Measurements from ENCODE around the gene ALPL. TPM values are rescaled to one million over a fixed set of nuclear protein-coding genes. Genes with fewer than 3 reads are reported as not detected.

ALPL gene
- polyA plus RNA-seq, 4 donors: 25.1 to 53.0 (median 33.4) TPM

DNA sequence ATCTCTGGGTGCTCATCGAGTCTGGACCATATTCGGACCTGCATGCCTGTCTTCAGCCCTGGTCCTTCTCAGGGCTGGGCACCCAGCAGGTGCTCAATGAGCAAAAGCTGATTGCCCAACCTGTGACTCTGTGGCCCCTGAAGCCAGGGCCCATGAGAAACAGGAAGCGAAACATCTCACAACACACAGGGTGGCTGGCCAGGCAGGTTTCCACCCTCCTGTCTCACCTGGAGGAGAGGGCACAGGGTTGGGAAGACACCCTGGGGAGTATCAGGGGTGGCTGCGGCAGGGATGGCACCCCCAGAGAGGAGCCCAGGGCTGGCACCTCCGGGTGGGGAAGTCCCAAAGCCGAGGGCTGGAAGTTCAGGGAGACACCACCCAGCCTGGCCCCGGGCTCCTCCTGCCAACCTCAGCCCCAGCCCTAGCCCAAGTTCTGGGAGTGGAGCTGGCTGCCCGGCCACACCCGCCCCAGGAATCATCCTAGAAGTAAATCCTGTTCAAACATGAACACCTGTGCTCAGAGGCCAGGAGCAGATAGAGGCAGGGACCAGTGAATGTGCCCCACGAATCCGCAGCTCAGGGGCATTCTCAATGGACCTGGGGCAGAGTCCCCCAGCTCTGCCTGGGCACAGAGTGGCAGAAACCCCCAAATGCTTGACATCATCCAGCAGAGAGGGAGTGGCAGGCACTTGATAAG, 105.3 kb downstream of the ALPL start:
- DNase-seq (ENCODE audit: low read depth in 4 of 4, low spot score in 2 of 4): no peak

DNA sequence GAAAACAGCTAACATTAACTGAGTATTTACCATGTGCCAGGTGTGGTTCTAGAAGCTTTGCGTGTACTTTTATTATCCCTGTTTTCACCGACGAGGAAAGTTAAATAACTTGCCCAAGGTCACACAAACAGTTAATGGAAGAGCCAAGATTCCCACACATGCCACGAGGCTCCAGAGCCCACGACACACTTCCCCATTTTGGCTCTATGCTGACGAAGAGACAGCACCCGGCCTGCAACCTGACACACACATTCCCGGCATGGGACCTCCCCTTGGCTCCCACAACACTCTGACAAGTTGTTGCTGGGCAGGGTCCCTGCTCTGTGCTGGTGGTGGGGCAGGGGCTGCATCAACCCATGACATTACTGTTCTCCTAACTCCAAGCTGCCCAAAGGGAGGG, 107.1 kb downstream of the ALPL start:
- DNase-seq (ENCODE audit: low read depth in 4 of 4, low spot score in 2 of 4): no peak

DNA sequence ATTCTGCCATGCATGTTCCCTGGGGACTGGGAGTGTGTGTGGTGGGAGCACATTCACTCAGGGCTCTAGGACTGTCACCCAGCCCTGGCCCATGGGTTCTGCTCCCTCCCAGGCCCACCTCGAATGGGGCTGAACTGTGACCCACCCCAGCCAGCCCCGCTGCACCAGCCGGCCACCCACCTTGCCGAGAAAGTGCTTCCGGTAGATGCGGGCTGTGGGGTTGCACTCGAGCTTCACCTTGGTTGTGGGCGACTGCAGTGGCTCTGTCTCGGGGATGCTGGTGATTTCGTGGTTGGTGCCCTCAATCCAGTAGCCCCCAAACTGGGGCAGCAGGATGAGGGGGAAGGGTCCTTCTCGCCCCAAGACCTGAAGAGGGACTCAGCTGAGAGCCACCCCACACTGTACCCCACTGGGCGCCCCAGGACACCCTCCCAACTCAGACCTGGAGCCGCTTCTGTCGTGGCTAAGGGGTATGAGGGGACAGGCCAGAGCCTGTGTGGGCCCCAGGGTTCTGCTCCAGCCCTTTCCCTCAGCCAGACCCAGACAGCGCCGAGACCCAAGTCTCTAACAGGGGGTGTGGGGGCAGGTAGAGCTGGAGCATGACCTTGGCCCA, 108.0 kb downstream of the ALPL start:
- no peak for DNase-seq (ENCODE audit: low read depth in 4 of 4, low spot score in 2 of 4)

DNA sequence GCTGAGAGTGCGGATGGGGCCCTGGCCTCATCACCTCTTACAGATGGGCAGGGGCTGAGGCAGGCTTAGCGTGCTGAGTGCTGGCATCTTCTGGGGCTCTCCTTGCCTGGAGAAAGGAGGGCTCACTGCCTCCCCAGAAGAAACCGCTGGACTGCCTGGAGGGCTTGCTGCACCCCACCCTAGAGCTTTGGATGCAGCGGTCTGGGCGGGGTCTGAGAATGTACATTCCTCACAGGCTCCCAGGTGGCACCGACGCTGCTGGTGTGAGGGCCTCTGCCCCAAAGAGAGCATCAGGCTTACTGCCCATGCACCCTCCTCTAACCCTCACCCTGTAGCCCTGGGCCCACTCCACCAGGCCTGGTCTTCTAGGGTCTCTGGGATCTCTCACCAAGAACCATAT, 108.8 kb downstream of the ALPL start:
- no peak for DNase-seq (ENCODE audit: low read depth in 4 of 4, low spot score in 2 of 4)

DNA sequence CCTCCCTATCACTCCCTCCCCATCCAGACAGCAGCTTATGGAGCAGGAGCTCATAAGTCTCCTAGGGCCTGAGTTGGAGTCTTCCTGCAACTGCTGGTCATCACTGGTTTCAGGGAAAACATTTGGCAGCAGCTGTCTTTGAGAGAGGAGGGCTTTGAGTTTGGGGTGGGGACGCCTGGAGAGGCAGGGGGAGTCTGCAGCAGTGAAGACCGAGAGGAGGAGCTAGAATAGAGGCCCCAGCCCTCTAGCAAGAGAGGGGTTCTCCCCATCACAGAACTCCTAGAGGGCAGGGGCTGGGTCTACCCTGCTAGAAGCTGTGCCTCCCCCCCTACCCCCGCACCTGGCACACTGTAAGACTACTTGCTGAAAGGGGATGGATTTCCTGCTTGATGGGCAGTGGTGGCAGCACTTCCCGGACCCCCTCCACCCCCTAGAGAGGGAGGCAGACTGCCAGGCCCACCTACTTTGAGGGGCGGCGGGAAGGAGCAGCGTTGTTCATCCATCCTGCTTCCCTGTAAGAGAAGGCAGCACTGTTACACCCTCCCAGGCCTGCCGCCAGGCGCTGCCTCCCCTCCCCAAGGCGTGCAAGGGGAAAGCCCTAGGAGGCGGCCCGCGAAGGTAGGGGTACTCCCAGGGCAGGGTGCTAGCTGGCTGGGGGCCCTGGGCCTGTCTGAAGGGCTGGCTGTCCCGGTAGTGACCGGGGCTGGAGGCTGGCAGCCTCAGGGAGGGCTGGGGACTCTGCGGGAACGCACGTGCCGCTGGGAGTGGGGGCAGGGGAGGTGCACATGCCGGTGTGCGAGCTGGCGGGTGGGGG, 109.5 kb downstream of the ALPL start:
- DNase-seq (ENCODE audit: low read depth in 4 of 4, low spot score in 2 of 4): no peak

DNA sequence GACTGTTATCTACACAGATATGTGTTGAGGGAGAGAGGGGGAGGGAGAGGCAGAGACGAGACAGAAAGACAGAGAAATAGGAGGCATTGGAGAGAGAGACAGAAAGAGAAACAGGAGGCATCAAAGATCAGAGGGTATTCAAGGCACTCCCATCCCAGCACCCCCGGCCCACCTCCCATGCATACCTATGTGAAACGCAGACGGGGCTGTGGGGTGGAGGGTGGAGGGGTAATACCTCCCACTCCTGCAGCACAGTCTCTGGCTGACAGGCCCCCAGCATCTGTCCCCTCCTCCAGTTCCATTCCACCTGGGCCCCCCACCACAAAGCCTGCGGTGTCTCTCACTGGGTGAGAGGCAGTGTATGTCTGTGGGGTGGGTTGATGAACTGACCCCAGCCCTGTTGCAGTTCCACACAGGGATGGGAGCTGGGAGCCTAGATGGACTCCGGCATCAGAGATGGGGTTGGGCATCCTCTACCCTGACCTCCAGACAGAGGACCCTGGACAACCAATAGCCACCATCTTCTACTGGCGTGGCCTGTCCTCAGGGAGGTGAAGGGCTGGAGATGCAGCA, 110.2 kb downstream of the ALPL start:
- no peak for DNase-seq (ENCODE audit: low read depth in 4 of 4, low spot score in 2 of 4)

DNA sequence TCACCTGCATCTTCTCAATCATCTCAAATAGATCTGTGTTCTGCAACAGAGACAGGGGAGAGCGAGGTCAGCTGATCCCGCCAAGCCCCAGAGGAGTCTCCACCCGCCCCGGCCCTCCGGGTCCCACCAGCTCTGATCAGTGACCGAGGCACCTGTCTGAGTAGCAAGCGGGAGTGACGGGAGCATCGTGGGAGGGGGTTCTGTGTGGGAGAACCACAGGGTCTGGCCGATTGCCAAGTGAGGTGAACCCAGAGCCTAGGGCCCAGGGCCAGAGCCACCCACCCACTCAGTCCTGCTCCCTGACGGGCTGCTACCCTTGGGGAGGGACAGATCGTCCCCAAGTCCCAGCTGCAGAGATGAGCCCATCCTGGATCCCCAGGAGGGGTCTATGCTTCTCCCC, 110.8 kb downstream of the ALPL start:
- no peak for DNase-seq (ENCODE audit: low read depth in 4 of 4, low spot score in 2 of 4)

DNA sequence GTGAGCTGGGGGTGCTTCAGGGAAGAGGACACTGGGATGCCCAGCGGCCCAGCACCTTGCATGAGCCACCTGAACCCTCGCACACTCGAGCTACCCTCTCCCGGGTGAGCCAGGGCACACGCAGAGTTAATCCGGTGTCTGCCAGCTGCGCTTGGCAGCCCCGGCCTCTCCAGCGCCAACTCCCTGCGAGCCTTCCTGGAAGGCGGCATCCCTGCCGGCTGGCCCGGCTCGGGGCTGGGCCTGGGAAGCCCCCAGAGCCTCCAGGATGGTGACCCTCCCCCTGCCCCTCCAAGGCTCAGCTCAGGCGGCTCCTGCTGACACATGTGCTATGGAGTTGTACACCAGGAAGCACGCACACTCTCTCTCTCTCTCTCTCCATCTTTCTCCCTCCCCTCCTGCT, 111.3 kb downstream of the ALPL start:
- no peak for DNase-seq (ENCODE audit: low read depth in 4 of 4, low spot score in 2 of 4)

DNA sequence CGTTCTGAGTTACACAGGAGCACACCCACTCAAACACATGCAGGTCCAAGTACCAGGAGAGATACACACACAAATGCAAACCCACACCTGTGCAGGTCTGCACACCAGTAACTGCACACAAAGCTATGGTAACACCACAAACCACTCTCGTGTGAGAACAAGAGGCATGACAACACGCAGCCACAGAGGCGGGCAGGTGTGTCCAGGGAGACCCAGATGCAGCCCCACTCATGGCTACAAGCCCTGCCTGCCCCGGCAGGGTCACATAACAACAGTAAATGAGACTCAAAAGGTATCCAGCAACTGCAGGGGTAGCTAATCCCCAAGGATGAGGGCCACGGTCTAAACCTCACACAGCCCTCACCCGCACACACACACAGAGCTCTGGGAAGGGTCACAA, 111.8 kb downstream of the ALPL start:
- no peak for DNase-seq (ENCODE audit: low read depth in 4 of 4, low spot score in 2 of 4)

DNA sequence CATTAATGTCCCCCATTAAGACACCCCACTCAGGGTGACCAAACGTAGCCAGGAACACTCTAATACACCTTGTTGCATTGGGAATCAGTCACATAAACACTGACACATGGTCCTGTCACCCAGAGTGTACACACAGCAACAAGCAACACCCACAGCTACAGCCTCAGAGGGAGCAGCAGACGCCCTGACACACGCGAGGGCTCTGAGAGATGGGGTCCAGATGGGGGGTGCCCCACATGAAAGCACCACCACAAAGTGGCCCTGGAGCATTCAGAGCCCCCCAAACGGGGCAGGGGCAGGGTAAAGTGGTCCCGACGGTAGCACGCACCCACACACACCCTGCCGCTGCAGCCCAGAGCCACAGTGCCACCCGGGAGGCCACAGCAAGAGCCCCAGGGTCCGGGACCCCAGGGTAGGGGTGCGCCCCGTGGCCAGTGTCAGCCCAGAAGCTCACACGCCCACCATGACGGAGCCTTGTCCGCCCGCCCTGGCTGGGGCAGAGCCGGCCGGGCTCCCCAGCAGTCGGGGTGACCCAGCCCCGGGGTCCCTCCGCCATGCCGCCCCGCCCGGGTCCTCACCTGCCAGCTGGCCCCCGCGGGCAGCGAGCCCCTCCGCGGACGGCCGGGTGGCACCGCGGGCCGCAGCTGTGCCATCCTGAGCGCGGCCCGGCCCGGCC, 112.7 kb downstream of the ALPL start:
- DNase-seq (ENCODE audit: low read depth in 4 of 4, low spot score in 2 of 4): no peak

DNA sequence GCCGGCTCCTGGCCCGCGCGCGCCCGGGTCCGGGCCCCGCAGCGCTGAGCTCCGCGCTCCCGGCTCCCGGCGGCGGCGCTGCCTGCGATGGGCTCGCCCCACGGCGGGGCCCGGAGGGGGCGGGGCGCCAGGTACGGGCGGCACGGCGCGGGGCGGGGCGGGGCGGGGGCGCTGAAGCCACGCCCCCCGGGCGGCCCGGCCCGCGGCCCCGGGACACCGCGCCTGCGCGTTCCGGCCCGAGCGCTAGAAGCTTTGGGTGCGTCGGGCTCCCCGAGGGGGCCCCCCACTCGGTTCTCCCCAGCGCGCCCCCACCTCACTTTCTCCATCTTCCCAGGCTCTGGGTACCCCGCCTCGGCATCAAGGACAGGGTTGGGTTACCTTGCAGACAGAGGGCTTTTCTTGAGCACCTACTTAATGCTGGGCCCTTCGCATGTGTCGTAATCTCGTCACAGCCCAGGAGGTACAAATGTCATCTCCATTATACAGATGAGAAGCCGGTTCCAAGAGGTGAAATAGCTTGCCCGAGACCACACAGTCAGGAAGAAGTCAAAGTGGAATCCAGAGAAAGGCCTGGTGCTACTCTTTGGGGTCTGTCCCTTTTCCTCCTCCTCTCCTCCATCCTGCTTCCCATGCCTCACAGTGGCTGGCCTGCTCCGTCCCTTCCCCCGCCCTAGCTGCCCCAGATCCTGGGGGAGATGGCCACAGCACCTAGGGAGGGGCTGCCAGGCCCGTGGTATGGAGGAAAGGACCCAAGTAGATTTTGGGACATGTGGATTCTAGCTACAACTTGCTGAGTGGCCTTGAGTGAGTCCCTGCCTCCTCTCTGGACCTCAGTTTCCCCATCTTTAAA, 113.5 kb downstream of the ALPL start:
- DNase-seq (ENCODE audit: low read depth in 4 of 4, low spot score in 2 of 4): no peak

DNA sequence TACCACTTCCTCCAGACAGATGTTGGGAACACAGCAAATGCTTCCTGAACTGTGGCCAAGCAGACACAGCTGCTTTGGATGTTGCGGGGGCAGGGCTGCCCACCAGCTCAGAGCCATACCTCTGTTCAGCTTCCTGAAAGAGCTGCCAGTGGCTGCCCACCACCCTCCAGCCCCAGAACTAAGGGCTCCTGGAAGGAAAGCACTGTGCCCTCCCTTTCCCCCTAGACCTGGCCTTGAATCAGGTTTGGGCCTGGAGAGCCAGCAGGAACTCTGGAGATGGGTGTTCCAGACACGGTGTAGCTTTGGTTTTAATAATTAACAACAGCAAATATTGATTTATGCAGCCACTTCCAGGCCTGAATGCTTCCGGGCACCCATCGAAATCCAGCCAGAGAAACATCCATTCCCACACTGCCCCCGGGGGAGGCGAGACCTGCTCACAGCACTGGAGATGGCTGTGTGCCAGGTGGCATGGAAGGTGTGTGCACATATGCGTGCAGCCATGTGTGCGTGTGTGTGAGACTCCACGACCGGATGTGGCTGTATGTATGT, 114.3 kb downstream of the ALPL start:
- DNase-seq (ENCODE audit: low read depth in 4 of 4, low spot score in 2 of 4): no peak

DNA sequence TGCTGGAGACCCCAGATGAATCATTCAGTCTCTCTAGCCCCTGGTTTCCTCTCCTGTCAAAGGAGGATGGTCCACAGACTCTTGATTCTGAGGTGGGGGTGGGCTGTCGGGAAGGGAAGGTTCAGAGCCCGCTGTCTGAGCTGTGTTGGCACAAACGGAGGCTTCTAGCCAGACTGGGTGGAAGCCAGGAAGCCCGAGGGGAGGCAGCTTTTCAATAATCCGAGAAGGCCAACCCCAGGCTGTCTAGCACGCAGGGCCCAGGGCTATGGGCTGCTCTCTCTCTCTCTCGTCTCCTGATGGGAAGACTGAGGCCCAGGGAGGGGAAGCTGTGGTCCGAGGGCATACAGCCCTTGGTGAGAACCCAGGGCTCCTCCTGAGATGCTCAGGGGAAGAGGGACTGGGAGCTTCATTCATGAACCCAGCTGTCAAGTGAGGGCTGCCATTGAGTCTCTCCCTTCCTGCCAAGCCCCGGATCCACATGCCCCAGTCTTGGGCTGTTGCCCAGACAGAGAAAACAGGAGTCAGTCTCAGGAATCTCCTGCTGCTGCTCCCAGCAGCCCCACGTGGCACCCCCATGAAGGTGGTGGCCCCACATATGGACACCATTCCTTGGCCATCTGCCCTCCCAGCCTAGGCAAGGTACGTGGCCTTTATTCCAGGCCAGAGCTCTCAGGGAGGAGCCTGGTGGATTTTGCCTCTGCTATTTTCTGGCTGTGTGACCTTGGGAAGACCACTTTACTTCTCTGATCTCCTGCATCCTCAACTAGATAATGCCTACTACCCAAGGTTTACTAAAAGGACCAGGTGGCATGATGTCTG, 115.6 kb downstream of the ALPL start:
- DNase-seq (ENCODE audit: low read depth in 4 of 4, low spot score in 2 of 4): no peak

DNA sequence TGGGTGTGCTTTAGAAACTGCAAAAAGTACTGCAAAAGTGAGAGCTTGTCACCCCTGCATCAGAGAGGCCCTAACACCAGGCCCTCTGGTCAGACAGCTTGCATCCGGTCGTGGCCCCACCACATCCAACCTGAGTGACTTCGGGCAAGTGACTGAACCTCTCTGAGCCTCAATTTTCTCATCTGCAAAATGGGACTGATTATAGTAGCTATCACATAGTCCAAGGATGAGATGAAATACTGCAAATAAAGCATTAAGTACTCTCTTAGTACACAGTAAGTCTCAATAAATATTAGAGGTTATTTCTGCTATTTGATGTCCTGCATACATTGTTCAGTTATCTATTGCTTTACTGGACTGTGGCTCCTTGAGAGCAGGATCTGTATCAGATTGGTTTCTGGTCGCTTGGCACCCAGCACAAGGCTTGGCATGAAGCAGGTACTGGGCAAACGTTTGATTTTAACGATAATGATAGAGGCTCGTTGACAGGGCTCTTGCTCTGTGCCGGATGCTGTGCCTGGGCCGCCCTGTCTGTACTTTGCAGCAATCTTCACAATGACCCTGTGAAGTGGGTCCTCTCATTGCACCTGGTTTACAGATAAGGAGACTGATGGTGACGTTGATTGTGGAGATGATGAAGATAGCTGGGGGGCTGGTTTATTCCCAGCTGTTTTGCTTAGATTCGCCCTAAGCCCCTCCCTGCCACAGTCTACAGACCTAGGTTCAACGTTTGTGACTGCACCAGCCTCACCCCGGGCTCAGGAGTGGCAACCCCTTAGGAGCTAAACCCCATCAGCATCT, 116.4 kb downstream of the ALPL start:
- no peak for DNase-seq (ENCODE audit: low read depth in 4 of 4, low spot score in 2 of 4)

DNA sequence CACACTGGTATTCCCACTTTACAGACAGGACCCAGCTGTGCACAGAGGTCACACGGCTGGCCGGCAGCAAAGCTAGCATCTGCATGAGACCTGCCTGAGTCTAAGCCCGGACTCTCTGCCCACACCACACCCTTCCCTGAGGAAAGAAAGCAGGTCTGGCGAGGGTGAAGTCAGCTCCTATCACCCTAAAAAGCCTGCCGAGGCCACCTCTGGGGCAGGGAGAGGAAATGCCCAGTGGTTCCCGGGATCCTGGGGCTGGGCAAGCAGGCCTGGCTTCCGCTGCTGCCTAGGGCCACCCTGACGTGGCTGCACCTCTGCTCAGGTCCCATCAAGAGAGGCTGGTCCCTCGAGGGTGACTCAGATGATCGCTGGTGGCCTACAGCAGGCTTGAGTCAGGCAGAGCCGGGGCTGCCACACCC, 117.7 kb downstream of the ALPL start:
- DNase-seq (ENCODE audit: low read depth in 4 of 4, low spot score in 2 of 4): no peak

All from left renal cortex interstitium (tissue), 4 donors.